Measurements from ENCODE around the gene ZNF592.

The ZNF592 gene

DNA sequence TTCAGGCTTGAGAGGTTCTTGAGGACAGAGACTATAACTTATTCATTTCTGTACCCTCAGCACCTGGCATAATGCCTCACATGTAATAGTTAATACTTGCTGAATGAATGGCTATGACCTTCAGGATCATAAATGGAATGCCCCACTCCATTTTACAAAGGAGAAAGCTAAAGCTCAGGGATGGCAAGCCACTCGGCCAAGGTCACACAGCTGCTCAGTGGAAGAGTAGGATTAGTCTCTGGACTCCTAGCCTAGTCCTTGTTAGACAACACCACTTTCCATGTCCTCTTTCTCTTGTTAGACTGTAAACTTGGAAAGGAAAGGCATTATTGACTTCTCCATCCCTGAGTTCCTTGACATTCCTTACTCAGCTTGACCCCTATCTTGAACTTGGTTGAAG, 65.5 kb downstream of the ZNF592 start:
- Histone ChIP-seq H3K4me1 (peaks cover 7% of the 10 kb centered on the region), H3K9ac (no peak overlapping the region), H2AFZ (no peak overlapping the region), H3K27me3 (ENCODE audit: control insufficient read depth, insufficient read depth, low read length) (no peaks in the 10 kb centered on the region), H3K36me3 (ENCODE audit: control insufficient read depth, insufficient read depth, low read length) (no peaks in the 10 kb centered on the region), H3K9me3 (ENCODE audit: control insufficient read depth, low read length) (no peaks in the 10 kb centered on the region), H3K27ac (no peak overlapping the region), H3K4me3 (ENCODE audit: low read depth, low read length) (no peak overlapping the region), H3K4me2 (ENCODE audit: low read length) (no peak overlapping the region), H3K79me2 (no peaks in the 10 kb centered on the region)
- TF ChIP-seq, protein P1, sequence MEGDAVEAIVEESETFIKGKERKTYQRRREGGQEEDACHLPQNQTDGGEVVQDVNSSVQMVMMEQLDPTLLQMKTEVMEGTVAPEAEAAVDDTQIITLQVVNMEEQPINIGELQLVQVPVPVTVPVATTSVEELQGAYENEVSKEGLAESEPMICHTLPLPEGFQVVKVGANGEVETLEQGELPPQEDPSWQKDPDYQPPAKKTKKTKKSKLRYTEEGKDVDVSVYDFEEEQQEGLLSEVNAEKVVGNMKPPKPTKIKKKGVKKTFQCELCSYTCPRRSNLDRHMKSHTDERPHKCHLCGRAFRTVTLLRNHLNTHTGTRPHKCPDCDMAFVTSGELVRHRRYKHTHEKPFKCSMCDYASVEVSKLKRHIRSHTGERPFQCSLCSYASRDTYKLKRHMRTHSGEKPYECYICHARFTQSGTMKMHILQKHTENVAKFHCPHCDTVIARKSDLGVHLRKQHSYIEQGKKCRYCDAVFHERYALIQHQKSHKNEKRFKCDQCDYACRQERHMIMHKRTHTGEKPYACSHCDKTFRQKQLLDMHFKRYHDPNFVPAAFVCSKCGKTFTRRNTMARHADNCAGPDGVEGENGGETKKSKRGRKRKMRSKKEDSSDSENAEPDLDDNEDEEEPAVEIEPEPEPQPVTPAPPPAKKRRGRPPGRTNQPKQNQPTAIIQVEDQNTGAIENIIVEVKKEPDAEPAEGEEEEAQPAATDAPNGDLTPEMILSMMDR (IDR thresholded peaks at IDR 0.05), result no peak

DNA sequence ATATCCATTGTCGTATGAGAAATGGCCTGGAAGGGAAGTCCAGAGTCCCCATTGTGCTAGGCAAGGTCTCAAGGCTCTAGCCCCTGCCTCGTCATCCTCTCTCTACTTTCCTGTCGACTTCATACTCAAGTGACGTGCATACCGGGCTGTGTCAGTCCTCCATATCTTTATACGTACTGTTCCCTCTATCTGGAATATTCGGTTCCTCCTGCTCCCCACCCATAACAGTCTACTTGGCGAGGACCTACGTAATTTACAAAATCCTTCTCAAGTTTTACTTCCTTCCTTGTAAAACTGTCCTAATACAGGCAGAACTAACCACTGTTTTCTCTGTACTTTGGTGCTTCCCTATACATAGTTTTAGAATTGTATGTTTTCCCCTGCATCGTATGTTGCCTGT, 66.5 kb downstream of the ZNF592 start:
- no peaks in the 10 kb centered on the region for H3K27me3 ChIP-seq (ENCODE audit: control insufficient read depth, insufficient read depth, low read length)
- H3K9ac ChIP-seq, result no peak overlapping the region
- H3K79me2 ChIP-seq, result no peaks in the 10 kb centered on the region
- H3K9me3 ChIP-seq (ENCODE audit: control insufficient read depth, low read length), result no peaks in the 10 kb centered on the region
- H2AFZ ChIP-seq, result no peak overlapping the region
- H3K4me1 ChIP-seq, result peaks cover 11% of the 10 kb centered on the region
- no peaks in the 10 kb centered on the region for H3K36me3 ChIP-seq (ENCODE audit: control insufficient read depth, insufficient read depth, low read length)
- TF ChIP-seq, protein P1 (IDR thresholded peaks at IDR 0.05), result no peak
- H3K4me2 ChIP-seq (ENCODE audit: low read length), result no peak overlapping the region
- H3K27ac ChIP-seq, result no peak overlapping the region
- H3K4me3 ChIP-seq (ENCODE audit: low read depth, low read length), result no peak overlapping the region

DNA sequence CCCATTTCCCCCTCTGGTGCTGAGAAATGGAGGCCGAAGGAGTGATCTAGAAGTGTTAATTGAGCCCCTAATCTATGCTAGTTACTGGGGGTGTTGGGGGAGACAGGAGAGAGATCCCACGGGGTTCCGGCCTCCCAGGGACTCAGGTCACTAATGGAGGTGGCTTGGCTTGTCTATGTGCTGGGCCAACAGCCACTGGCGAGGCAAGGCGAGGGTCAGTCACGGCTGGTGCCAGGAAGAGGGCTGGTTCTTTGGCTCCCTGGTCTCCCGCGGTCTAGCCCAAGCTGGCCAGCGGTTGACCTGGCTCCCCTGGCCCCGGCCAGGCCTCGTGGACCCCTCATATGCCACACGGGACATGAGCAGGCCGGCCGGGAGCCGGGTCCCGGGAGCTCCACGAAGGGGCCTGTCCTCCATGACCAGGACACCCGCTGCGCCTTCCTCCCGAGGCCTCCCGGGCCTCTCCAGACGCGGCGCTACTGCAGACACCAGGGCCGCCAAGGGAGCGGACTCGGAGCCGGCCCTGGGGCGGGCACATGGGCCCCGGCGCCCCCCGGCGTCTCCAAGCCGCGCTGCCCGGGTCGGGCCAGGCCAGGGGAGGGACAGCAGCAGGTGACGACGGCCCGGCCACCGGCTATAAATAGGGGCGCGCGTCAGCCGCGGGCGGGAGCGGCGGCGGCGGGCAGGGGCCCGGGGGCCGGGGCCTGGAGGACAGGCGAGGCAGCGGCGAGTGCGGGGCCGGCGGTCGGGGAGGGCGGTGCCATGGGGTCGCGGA, 68.5 kb downstream of the ZNF592 start, which contains the start of gene ALPK3:
Gene ALPK3, plus strand, starts transcription at position 663 of the 772 bp plus-strand sequence. Its CDS starts 97 bp downstream, at position 760.
- Histone ChIP-seq H3K9ac (peak within 1 kb of the TSS; percentile 28), H3K9me3 (ENCODE audit: control insufficient read depth, low read length) (no peaks in the 10 kb centered on the region), H3K27ac (peak within 1 kb of the TSS; percentile 86), H3K4me2 (ENCODE audit: low read length) (peak within 1 kb of the TSS; percentile 13), H3K4me3 (ENCODE audit: low read depth, low read length) (peak within 1 kb of the TSS; percentile 46), H2AFZ (peak within 1 kb of the TSS; percentile 77), H3K27me3 (ENCODE audit: control insufficient read depth, insufficient read depth, low read length) (no peaks in the 10 kb centered on the region), H3K36me3 (ENCODE audit: control insufficient read depth, insufficient read depth, low read length) (no peaks in the 10 kb centered on the region), H3K4me1 (peaks cover 11% of the 10 kb centered on the region), H3K79me2 (no peaks in the 10 kb centered on the region)
- TF ChIP-seq, protein P1 (IDR thresholded peaks at IDR 0.05), result peak; percentile 16

DNA sequence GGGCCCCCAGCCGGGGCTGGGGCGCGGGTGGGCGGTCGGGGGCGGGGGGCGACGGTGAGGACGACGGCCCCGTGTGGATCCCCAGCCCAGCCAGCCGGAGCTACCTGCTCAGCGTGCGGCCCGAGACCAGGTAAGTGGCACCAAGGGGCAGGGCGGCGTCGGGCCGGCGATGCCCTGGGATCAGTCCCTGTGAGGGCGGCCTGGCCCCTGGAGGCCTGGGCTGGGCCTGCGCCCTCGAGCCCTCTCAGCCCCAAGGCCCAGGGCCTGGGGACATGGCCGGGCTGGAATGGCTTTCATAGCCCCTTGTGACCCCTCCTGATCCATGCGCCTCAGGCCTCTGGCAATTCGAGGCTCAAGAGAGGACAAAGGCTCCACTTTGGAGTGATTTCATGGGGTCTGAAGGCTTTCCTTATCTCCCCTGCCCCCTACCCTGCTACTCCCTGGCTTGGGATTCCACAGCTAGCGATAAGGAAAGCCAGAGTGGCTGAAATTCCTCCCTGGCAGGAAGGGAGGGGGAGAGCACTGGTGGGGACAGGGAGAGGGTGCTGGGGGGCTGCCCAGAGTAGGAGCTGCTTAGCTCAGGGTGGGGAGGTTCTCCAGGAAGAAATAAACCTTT, 69.2 kb downstream of the ZNF592 start:
- Histone ChIP-seq H3K4me3 (ENCODE audit: low read depth, low read length) (peak overlapping the region; percentile 46), H3K79me2 (no peaks in the 10 kb centered on the region), H3K36me3 (ENCODE audit: control insufficient read depth, insufficient read depth, low read length) (no peaks in the 10 kb centered on the region), H3K4me1 (peaks cover 11% of the 10 kb centered on the region), H3K27me3 (ENCODE audit: control insufficient read depth, insufficient read depth, low read length) (no peaks in the 10 kb centered on the region), H3K4me2 (ENCODE audit: low read length) (peak overlapping the region; percentile 13), H2AFZ (peak overlapping the region; percentile 60), H3K27ac (peak overlapping the region; percentile 86), H3K9me3 (ENCODE audit: control insufficient read depth, low read length) (no peaks in the 10 kb centered on the region), H3K9ac (peak overlapping the region; percentile 28)
- TF ChIP-seq, protein P1 (IDR thresholded peaks at IDR 0.05), result no peak
